ENCODE measurements around the gene KIF6. TPM values are rescaled to one million over a fixed set of nuclear protein-coding genes. Genes with fewer than 3 reads are reported as not detected.

The KIF6 gene
- total RNA-seq, 1 experiment from 2014 or later, result not detected

DNA sequence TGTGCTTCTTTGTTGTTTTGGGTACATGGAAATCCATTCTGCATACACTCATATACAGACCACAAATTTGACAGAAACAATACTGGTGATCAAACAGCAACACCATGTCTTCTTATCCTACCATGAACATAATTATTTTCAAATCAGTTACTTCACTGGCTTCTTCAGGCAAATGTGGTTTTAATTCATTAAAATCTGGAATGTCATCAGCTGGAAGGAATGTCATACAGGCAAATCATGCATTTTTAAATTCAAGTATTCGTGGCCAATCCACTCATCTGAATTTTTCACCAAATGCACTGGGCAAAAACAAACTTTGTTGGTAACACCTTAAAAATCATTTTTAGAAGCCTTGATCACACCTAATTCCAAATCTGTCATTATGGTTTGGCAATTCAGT, 59.3 kb downstream of the KIF6 start:
- no TSS peak for BruUV-seq (replicated peaks)
- H3K9ac ChIP-seq (ENCODE audit: low read length), result no peak overlapping the region
- no peaks in the 10 kb centered on the region for H3K4me1 ChIP-seq (ENCODE audit: control insufficient read depth in 1 of 2, insufficient read depth in 2 of 2, low read length in 2 of 2)
- no peaks in the 10 kb centered on the region for H3K9me2 ChIP-seq (ENCODE audit: insufficient read depth)
- no peak for TF ChIP-seq EZH2phosphoT487 (IDR thresholded peaks at IDR 0.05; ENCODE audit: borderline replicate concordance)
- no peak for TF ChIP-seq SIN3A (IDR thresholded peaks at IDR 0.05; ENCODE audit: low read depth)
- TF ChIP-seq CBX3 (IDR thresholded peaks at IDR 0.05; ENCODE audit: low read depth), result no peak
- no peak for TF ChIP-seq RAD21 (IDR thresholded peaks at IDR 0.05; ENCODE audit: low read depth)
- TF ChIP-seq ZNF274 (IDR thresholded peaks at IDR 0.05; ENCODE audit: low read depth, low read length), result no peak
- TF ChIP-seq TCF7L2 (IDR thresholded peaks at IDR 0.05; ENCODE audit: borderline replicate concordance, extremely low read depth, insufficient read depth, insufficient read length), result no peak
- no peak for TF ChIP-seq POLR2AphosphoS5 (IDR thresholded peaks at IDR 0.05; ENCODE audit: low read depth, low read length)
- TF ChIP-seq POLR2A (IDR thresholded peaks at IDR 0.05; ENCODE audit: borderline replicate concordance, extremely low read depth, insufficient read depth, insufficient read length), result no peak
- intact Hi-C loops (cut with micrococcal nuclease), result no loop called here
- no peak overlapping the region for H2AFZ ChIP-seq (ENCODE audit: low read depth, low read length, poor library complexity, severe bottlenecking)
- no peak overlapping the region for H3K4me3 ChIP-seq (replicated peaks in 1 of 2; ENCODE audit: low read depth in 1 of 2, low read length in 2 of 2)
- no peak overlapping the region for H3K4me2 ChIP-seq (ENCODE audit: low read length)
- ChIA-PET RAD21 (ENCODE audit: low non-redundant PET in 1 of 2, low total read pairs in 2 of 2, uncharacterized antibody in 2 of 2, unreplicated experiment in 2 of 2) (no interaction called here), CTCF (no interaction called here), POLR2A (no interaction called here)
- H4K20me1 ChIP-seq (ENCODE audit: insufficient read depth), result no peaks in the 10 kb centered on the region
- ATAC-seq (no peak), DNase-seq (ENCODE audit: low read depth, low spot score) (no peak)
- H3K36me3 ChIP-seq (ENCODE audit: control insufficient read depth in 1 of 2, insufficient read depth in 2 of 2, low read length in 2 of 2), result no peaks in the 10 kb centered on the region
- no peaks in the 10 kb centered on the region for H3K79me2 ChIP-seq (ENCODE audit: insufficient read depth, low read length)
- H3K27ac ChIP-seq (ENCODE audit: low read depth, low read length), result no peak overlapping the region
- peaks cover 49% of the 10 kb centered on the region for H3K27me3 ChIP-seq (ENCODE audit: insufficient read depth, low read length)
- no peaks in the 10 kb centered on the region for H3K9me3 ChIP-seq (ENCODE audit: control insufficient read depth in 1 of 2, insufficient read depth in 1 of 2, low read depth in 1 of 2, low read length in 2 of 2)

DNA sequence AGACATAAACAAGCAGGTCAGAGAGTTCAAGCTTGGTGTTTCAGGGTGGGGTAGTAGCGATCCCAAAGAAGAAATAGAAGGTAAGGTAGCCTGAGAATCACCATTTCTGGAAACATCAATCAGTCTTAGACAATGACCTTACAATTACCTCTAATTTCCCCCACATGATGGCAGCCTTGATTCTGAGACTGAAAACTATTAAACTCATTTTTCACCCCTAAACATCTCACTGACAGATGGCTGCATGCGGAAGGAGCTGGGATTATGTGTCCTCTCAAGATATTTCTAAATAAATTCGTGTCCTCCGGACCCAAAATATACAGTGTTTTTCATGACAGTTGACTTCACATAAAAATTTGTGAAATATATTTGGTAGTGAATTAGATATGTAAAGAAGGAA, 61.0 kb downstream of the KIF6 start:
- H3K9me3 ChIP-seq (ENCODE audit: control insufficient read depth in 1 of 2, insufficient read depth in 1 of 2, low read depth in 1 of 2, low read length in 2 of 2), result no peaks in the 10 kb centered on the region
- ChIA-PET POLR2A (no interaction called here), CTCF (no interaction called here), RAD21 (ENCODE audit: low non-redundant PET in 1 of 2, low total read pairs in 2 of 2, uncharacterized antibody in 2 of 2, unreplicated experiment in 2 of 2) (no interaction called here)
- DNase-seq (ENCODE audit: low read depth, low spot score) (no peak), ATAC-seq (no peak)
- H3K27me3 ChIP-seq (ENCODE audit: insufficient read depth, low read length), result peaks cover 42% of the 10 kb centered on the region
- no peaks in the 10 kb centered on the region for H3K4me1 ChIP-seq (ENCODE audit: control insufficient read depth in 1 of 2, insufficient read depth in 2 of 2, low read length in 2 of 2)
- H3K79me2 ChIP-seq (ENCODE audit: insufficient read depth, low read length), result no peaks in the 10 kb centered on the region
- no peak overlapping the region for H3K27ac ChIP-seq (ENCODE audit: low read depth, low read length)
- H2AFZ ChIP-seq (ENCODE audit: low read depth, low read length, poor library complexity, severe bottlenecking), result no peak overlapping the region
- no peak overlapping the region for H3K4me2 ChIP-seq (ENCODE audit: low read length)
- no peak overlapping the region for H3K9ac ChIP-seq (ENCODE audit: low read length)
- no peaks in the 10 kb centered on the region for H3K9me2 ChIP-seq (ENCODE audit: insufficient read depth)
- TF ChIP-seq POLR2AphosphoS5 (IDR thresholded peaks at IDR 0.05; ENCODE audit: low read depth, low read length), result no peak
- TF ChIP-seq, protein P1, sequence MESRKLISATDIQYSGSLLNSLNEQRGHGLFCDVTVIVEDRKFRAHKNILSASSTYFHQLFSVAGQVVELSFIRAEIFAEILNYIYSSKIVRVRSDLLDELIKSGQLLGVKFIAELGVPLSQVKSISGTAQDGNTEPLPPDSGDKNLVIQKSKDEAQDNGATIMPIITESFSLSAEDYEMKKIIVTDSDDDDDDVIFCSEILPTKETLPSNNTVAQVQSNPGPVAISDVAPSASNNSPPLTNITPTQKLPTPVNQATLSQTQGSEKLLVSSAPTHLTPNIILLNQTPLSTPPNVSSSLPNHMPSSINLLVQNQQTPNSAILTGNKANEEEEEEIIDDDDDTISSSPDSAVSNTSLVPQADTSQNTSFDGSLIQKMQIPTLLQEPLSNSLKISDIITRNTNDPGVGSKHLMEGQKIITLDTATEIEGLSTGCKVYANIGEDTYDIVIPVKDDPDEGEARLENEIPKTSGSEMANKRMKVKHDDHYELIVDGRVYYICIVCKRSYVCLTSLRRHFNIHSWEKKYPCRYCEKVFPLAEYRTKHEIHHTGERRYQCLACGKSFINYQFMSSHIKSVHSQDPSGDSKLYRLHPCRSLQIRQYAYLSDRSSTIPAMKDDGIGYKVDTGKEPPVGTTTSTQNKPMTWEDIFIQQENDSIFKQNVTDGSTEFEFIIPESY (IDR thresholded peaks at IDR 0.05; ENCODE audit: extremely low read depth, insufficient replicate concordance, low read length), result no peak
- no peaks in the 10 kb centered on the region for H4K20me1 ChIP-seq (ENCODE audit: insufficient read depth)
- BruUV-seq (replicated peaks), result no TSS peak
- H3K36me3 ChIP-seq (ENCODE audit: control insufficient read depth in 1 of 2, insufficient read depth in 2 of 2, low read length in 2 of 2), result no peaks in the 10 kb centered on the region
- no peak overlapping the region for H3K4me3 ChIP-seq (replicated peaks in 1 of 2; ENCODE audit: low read depth in 1 of 2, low read length in 2 of 2)
- intact Hi-C loops (cut with micrococcal nuclease), result no loop called here
